Stimulated activated CD8-positive, alpha-beta memory T cell treated with anti-CD3 and anti-CD28 coated beads, Interleukin-15, amount 100 ng/mL, for 4 hours (primary cell): ENCODE results near the gene FBN3.

Experiments
- DNase-seq, 2 donors: peaks; one replicate each; pipeline ENCODE4 v3.0.0-alpha.2; 2020; ENCODE audit warnings: low read depth in 2 of 2

FBN3 gene

DNA sequence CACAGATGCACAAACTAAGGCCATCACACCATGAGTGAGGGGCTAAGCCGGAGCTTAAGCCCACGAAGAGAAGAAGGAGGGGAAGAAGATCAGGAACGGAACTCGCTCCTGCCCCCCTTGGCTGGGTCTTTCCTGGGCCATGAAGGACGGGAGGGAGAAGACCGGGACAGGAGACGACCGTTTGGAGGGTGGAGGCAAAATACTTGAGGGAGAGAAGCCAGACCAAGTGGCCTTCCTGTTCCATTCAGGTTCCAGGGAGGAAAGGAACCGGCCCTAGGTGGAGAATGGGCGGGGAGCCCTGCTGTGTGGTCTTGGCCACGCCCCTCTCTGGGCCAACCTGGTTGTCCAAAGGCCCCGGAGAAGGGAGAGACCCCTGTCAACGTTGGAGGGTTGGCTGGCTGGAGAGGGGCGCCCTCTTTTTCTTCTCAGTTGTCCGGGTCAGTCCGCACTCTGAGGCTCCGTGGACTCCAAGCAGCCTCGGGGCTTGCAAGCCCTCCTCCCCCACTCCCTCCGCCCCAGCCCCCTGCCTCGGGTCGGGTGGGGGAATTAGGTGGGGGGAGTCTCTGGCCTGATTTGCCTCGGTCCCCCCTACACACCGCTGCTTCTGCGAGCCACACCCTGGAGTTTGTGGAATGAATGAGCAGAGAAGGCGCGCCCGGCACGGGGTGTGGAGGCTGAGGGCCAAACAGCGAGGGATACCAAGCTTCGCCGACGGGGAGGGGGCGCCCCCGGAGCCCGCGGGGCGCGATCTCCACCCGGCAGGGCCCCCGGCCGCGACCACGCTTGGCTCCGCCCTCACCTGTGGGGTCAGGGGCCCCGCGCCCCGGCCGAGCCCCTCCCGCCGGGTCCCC is 757 bp downstream of the FBN3 start:
- no peak for DNase-seq

DNA sequence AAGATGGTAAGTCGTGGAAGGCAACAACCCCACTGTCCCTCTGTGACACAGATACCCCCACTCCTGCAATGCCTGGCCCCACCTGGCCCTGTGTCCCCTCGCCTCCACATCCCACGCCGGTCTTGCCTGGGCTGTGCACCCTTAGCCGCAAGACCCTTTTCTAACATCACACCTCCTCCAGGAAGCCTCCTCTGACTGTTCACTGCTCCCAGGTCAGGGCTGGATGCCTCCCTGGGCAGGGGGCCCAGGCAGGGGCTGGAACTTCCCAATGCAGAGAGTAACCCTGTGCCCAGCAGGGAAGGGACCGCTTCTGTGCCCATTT is 1.3 kb downstream of the FBN3 start:
- no peak for DNase-seq

DNA sequence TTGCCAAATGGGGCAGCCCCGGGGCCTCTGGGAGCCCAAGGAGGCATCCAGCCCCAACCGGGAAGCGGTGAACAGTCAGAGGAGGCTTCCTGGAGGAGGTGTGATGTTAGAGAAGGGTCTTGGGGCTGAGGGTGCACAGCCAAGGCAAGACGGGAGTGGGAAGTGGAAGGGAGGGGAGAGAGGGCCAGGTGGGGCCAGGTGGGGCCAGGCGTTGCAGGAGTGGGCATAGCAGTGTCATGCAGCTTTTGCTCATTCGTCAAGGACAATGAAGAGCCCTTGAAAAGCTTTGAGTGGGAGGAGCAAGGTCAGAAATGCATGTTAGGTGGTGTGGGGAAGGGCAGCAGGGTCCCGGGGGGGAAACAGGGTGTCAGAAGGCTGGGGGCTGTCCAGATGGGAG is 1.8 kb downstream of the FBN3 start:
- DNase-seq: no peak

DNA sequence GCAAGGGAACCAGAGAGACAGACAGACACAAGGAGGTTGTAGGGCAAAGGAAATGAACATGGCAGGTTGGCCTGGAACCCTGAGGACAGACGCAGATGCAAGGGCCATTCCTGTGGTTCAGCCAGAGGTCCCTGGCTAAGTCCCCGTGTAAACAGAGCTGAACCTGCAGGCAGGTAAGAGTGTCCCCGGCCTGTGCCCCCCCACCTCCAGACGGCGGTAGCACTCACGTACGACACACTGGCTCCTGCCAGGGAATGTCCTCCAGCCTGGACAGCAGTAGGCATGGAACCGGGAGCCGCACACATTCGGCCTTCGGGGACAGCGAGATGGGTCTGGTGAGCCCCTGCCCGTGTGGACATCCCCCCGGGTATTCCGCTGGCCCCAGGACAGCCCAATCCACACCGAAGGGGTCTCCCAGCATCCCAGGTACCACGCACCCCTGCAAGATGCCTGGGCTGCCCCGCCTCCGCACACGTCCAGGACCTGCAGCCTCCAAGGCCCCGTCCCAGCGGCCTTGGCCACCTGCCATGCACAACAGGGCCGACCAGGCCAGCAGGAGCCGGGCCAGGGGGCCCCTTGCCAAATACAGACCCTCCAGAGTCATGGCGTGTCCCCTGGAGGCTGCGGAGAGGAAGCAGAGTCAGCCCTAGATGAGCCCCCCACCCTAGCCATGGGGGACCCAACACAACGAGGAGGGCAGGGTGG is 2.4 kb downstream of the FBN3 start:
- no peak for DNase-seq

DNA sequence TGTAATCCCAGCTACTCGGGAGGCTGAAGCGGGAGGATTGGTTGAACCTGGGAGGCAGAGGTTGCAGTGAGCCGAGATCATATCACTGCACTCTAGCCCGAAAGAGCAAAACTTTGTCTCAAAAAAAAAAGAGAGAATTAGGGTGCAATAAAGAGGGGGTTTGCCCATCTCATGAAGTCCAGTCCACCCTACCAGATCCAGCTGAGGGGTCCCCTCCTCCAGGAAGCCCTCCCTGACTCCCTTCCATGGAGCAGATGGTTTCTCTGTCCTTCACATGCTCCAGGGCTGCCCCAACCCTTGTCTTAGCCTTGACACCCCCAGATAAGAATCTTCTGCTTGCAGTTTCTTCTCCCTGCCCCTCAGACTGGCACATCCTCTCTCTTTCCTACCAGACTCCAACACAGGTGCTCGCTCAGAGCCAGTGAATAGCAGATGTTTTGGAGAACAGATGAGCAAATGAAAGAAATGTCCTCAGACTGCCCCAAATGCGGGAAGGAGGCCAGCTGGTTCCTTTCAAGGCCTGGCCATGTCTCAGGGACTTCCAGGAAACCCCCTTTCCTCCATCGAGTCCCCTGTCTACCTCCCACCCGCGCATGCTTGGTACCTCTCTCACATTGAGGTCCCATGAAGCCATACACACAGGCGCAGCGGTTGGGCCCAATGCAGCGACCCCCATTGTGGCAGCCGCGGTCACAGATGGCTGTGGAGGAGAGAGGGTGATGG is 5.0 kb downstream of the FBN3 start:
- DNase-seq: no peak

DNA sequence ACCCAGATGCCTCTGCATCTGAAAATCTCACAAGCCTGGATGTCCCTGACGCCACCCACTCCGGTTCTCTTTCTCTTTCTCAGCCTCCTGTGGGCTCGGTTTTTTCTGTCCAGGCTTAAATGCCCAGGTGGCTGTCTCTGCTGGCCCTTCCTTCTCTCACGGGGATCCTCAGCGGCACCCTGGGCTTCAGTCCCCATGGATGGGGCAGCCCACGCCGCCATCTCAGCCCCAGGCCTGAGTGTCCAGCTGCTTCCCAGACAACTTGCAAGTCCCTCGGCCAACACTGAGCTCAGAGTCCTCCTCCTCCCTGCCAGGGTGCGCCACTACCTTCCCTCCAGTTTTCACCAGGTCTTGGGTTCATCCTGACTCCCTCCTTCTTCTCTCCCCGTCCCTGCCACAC is 6.4 kb downstream of the FBN3 start:
- DNase-seq: no peak

DNA sequence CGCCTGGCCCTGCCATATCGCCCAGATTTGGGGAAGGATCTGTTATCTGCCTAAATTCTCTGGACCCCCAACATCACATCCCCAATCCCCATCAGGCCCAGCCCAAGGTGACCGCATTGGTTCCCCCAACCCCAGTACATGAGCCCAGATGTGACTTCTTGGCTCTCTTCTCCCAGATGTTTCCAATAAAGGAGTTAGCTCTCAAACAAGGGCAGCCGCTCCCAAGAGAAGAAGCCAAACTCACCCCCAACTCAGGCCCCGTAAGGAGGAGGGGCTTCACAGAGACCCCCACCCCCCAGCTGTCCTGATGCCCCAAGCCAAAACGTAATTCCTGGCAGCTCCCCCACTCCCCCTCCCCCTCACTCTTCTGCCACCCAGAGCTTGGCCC is 6.9 kb downstream of the FBN3 start:
- DNase-seq: no peak

DNA sequence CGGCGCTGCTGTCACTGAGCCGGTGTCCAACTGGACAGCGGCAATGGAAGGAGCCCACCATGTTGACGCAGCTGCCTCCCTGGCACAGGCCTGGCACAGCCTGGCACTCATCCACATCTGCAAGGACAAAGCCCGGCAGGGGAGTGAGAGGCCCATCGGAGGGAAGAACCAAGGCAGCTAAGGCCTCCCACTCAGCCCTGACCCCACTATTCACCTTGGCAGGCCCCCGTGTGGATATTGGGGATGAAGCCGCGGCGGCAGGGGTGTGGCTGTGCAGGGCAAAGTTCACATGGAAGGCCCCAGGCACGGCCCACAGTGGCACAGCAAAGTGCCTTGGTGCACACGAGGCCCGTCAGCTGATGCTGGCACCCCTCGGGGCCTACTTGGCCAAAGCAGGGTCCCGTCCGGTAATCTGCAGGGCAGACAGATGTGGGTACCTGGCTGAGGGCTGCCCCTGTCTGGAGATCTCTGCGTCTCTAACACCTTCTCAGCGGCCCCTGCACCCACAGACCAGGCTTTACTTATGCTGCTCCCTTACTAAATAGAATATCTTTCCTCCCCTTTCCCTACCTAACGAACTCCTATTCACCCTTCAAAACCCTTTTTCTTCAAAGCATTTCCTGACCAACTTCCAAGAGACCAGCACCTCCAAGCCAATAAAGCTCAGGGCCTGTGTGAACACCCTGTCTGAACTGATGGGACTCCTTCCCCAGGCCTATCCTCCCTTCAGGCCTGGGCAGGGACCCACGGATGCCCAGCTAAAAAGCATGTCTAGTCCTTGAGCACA is 7.5 kb downstream of the FBN3 start:
- no peak for DNase-seq

DNA sequence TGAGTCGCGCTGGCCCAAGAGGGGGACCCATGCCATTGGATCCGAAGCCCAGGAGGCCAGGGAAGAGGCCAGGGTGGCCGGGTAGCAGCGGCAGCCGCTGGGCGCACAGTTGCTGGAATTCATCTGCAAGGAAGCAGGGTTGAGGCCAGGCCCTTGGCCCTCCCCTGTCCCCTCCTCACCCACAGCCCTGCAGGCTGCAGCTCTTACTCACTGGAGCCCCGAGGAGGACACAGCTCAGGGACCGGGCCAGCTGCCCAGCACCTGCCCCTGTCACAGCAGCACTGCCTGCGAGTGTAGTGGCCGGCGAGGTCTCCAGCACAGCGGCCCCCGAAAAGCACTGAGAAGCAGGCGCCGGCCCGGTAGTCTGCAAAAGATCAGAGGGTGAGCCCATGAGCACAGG is 11.2 kb downstream of the FBN3 start:
- DNase-seq: no peak

DNA sequence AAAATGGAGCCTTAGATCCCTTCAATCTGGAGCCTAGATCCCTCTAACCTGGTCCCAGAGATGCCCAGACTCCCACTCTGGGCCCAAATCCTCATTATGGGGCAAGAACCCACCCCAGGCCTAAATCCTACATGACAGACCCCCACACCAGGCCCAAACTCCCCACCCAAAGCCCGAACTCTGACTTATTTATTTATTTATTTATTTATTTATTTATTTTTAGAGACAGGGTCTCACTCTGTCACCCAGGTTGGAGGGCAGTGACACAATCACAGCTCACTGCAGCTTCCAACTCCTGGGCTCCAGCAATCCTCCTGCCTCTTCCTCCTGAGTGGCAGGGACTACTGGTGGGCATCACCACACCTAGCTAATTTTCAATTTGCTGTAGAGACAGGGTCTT is 12.0 kb downstream of the FBN3 start:
- no peak for DNase-seq

DNA sequence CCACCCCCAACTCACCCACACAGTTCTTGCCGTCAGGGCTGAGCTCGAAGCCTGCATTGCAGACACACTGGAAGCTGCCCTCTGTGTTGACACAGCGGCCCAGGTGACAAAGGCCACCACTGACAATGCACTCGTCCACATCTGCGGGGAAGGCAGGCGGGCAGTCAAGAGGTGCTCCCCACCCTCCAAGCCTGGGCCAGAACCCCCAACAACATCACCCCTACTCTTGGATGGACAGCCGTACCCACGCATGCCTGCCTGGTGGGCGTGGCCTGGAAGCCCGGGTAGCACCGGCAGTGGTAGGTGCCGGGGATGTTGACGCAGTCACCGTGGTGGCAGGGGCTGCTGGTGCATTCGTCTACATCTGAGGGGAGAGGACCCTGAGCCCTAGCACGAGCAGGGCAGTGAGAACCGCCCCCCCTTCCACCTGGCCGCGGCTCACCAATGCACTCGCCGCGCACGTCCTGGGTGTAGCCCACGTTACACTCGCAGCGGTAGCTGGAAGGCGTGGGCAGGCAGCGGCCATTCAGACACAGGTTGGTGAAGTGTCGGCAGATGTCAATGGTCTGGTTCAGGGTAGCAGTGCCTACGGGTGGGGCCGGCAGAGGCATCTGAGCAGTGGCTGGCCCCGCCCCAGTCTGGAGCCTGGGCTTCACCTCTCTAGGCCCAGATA is 13.3 kb downstream of the FBN3 start:
- DNase-seq: no peak

DNA sequence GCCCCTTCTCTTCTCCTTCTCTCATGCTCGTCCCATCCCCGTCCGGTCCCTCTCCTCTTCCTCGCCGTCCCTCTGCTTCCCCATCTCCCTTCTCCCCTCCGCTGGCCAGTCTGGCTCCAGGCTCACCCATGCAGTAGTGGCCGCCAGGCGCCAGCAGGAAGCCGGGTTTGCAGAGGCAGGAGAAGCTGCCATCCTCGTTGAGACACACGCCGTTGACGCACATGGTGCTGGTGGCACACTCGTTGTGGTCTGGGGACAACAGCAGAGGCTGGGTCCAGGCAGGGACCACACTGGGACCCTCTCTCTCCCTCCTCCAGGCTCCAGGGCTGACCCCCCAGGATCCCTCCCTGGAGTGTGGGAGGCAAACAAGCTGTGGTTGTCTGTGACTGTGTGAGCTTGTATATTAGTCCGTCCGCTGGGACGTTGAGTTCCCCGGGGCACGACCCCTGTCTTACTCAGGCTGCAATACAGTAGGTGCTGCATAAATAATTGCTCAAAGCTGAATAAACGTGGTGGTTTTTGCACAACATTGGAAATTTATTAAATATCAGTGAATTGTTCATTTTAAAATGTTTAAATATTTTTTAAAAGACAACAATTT is 16.4 kb downstream of the FBN3 start:
- no peak for DNase-seq

DNA sequence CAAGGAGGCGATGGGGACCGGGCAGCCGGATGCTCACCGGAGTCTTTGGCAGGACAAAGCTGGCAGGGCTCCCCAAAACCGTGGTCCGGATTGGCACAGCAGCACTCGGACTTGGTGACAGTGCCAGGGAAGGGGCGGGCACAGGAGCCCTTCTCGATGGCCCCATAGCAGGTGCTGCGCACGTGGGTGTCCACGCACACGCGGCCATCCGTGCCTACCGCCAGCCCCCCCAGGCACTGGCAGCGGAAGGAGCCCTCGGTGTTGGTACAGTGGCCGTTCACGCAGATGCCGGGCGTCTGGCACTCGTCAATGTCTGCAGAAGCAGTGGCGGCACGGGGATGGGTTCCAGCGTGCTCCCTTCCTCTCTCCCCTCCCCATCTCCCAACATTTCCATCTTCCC is 17.9 kb downstream of the FBN3 start:
- DNase-seq: no peak

DNA sequence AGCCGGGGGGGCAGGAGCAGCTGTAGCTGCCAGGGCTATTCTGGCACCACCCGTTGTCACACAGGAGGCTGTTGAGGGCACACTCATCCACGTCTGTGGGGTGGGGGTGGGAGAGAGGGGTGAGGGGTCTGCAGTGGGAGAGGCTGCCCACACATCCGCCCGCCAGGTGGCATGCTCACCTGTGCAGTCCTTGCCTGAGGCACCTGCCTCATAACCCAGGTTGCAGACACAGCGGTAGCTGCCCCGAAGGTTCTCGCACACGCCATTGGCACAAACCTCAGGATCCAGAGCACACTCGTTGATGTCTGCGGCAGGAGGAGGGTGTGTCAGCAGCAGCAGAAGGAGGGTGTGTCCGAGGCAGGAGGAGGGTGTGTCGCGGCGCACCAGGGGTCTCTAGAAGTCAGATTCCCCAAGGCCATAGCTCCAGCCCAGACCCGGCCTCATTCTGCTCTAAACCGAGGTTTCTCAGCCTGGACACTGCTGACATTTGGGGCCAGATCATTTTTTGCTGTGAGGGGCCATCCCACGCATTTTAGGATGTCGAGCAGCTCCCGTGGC is 20.3 kb downstream of the FBN3 start:
- DNase-seq: no peak

DNA sequence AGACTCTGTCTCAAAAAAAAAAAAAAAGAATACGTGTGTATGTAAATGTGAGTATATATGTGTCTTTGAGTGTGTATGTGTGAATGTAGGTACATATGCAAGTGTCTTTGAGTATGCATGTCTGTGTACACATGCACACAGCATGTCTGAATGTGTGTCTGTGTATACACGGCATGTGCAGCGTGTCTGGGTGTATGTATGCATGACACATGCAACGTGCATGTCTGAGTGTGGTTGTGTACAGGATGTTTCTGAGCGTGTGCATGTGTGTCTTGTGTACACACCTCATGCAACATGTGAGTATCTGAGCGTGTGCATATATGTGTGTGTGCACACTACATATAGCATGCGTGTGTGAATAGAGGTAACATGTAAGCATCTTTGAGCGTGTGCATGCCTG is 20.8 kb downstream of the FBN3 start:
- DNase-seq: no peak

DNA sequence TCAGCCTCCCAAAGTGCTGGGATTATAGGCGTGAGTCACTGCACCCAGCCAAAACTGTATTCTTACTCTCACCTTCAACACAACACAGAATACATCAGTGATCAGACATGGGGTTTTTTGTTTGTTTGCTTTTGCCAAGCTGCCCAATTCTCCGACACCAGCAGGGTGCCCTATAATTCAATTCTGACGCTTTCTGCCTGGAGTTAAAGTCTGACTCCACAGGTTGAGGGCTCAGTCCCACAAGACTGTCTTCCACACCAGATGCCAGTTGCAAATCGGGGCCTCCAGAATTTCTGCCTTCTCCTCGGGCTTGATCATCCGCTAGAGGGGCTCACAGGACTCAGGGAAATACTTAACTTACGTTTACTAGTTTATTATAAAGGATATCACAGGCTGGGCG is 22.1 kb downstream of the FBN3 start:
- no peak for DNase-seq

DNA sequence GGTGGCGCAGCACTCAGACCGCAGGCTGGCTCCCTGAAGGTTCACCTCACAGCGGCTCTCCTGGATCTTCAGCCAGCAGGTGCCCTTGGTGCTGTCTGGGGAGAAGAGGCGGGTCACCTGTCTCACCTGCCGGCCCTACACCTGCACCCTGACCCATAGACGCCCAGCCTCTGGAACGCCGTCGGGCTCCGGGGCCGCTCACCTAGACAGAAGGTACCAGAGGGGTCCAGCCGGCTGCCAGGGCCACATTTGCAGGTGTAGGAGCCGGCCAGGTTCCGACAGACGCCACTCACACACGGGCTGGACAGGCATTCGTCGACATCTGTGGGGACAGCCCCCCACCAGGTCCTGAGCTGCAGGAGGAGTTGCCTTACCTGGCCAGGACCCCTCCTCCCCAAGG is 22.9 kb downstream of the FBN3 start:
- no peak for DNase-seq

DNA sequence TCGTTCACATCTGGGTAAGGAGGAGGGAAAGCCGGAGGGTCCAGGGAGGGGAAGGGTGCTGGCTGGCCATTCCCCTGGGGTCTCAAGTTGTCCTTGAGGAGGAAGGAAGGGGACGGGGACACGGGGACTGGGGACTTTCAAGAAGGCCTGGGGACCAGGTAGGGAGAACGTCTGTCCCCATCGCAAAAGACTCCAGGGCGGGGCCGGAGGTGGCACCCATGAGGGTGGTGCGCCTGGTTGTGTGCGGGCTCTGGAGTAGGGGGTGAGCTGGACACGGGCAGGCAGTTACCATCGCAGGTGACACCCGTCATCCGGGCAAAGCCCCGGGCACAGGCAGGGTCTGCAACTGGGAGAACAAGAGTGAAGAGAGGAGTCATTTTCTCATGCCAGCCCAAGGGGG is 23.4 kb downstream of the FBN3 start:
- DNase-seq: no peak

DNA sequence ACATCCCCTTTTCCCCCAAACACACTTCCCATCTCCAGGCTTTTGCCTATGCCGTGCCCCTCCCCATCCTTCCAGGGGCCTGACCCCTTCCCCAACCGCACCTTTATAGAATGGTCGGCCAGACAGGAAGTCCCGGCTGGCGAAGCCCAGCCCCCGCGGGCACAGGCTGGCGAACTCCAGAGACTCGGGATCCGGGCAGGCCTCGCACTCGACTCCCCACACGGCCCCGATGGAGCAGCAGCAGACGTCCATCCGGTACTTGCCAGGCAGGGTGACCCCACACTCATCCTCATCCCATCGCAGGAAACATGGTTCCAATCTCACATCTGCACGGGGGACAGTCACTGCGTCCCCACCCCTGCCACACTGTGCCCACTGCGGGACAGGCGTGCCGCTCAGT is 25.7 kb downstream of the FBN3 start:
- no peak for DNase-seq

DNA sequence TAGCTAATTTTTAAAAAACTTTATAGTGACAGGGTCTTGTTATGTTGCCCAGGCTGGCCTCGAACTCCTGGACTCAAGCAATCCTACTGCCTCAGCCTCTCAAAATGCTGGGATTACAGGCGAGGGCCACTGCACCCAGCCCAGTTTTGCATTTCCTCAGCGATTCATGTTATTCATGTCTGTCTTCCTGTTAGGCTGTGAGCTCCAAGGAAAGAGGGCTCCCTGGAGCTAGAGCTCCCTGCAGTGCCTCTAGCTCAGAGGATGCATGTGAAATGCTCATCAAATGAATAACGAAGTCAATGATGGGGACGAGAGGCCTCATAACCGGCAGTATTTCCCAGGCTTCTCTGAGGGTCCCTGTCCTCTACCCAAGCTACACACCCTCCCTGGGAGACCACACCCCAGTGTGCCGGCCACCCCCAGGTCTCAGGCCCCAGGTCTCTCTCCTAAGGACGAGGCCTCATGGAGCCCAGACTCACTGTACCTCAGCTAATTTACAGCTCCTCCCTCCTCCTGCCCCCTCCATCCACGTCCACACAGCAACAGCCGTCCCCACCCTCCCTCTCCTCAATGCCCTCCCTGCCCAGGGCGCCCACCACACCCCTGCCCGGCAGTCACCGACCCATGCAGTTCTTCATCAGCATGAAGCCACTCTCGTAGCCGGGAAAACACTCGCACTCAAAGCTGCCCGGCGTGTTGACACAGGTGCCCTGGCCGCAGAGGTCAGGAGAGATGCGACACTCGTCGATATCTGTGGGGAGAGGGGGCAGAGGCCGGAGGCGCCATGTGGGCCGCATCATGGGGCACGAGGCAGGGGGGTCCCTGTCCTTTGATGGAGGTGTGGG is 28.5 kb downstream of the FBN3 start:
- no peak for DNase-seq
